HG03135 (cell line): Measurements from ENCODE around the gene IFNA21.
"Not testable (repeated sequence)": the region's sequence is repeated elsewhere in the genome, so short reads cannot be mapped to it uniquely, and the experiment has no call there.

Experiments
- ATAC-seq: cut with Tn5 transposase; IDR thresholded peaks from one replicate; pipeline ENCODE4 v1.9.1; 2021; ENCODE audit warnings: mild to moderate bottlenecking, moderate library complexity; ENCODE audit not compliant: unreplicated experiment

Gene IFNA21

GRCh38 chr9:21166560-21166959 is at the start of gene IFNA21:
IFNA21 (minus strand) TSS chr9:21166660; CDS start chr9:21166612, 48 bp downstream.
- not testable (repeated sequence) for ATAC-seq

DNA sequence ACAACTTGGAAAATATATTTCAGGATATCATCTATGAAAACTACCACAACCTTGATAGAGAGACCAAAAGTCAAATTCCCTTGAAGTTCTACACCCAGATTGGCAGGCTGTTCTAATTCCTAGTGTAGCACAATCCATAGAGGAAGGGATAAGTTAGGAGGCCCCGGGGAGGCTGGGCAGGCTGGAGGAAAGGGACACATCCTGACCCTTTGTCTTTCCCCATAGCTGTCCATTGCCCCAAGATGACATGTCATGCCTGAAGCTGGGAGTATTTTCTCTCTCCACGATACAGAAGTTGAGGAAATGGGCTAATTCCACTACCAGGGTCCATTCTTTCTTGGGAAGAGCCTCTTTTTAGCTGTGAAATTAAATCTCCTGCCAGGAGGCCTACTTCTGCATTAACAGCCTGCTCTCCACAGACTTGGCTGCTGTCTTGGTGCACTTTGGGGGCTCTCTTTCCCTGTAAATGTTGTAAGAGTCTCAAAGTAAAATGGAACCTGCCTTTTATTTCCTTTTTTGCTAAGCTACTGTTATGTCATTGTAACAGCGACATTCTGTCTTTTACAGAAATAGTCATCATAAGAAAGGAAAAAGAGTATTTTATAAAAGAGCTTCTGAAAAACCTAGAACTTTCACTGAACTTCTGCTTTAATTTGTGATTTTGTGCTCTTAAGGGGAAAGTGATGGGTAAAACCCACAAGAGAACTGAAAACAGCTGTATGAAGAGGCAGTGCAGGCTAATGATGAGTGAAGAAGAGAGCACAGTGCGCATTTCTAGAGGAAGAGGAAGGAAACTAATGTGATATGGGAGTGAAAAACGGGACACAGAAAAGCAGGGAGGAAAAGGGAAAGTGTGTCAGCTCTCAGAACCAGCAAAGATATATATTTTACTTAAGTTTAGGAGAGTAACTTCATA is 47.2 kb upstream of the IFNA21 start:
- peak; percentile 71 for ATAC-seq

DNA sequence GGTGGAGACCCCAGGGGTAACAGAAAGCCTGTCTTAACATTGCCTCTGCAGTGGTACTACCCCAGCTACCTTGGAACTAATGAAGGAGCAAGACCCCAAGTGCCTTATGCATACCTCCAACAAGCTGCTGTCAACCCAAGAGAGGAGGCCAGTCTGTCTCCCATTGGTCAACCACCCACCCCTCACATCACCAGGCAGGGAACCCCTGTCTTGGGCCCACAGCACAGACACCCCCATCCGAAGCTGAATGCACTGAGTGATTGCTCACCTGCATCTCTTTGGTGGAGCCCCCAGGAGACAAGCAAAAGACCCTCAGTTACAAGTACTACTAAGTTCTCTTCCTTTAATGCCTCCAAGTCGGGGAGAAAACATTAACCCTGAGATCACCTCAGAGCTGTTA is 45.7 kb upstream of the IFNA21 start:
- not testable (repeated sequence) for ATAC-seq

DNA sequence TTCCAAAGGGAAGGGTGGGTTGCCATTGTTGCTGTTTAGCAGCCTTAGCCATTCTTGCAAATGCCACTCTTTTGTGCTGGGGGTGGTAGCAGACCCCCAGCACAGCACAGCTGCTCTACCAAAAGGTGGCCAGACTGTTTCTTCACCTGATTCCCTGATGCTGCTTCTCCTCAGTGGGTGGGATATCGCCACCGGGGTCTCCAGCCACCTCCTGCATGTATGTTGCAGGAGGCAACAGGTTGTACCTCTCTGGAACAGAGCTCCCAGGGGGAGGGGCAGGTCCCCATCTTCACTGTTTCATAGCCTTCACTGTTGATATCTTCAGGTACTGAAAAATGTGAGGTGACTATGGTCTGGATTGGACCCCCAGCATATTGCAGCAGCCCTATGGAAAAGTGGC is 44.3 kb upstream of the IFNA21 start:
- not testable (repeated sequence) for ATAC-seq

DNA sequence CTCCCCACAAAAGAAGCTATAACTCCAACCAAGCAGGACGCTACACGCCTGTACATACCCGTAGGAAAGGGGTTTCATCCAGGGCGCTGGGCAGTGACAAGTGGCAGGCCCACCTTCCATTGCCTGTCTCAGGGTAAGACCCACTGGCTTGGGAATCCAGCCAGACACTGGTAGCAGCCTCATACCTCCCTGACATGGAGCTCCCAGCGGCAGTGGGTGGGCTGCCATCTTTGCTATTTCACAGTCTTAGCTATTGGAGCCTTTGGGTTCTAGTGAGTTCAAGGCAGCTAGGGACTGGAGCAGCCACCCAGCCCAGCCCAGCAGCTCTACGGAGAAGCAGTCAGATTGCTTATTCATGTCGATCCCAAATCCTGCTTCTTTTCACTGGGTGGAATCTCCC is 43.9 kb upstream of the IFNA21 start:
- ATAC-seq: no peak

DNA sequence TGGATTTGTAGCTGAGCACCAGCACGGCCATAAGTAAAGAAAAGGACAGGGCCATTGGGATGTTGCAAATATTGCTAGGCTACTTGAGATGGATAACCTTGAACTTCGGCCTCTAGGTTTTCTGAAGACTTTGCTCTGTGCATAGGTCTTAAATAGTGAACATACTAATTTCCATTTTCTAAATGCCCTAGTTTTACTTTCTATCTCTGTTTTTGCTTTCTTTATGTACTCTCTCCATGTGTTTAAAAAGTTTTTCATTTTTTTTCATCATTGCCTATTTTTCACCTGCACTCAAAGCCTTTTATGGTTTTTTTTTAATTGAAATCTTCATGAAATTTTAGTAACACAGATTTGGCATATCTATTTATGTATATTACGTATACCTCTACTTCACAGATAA is 40.6 kb upstream of the IFNA21 start, which contains the start of gene IFNA10:
Gene IFNA10 (minus strand): TSS at position 101 of the 400 bp plus-strand sequence. CDS start 46 bp downstream, at position 55.
- not testable (repeated sequence) for ATAC-seq

DNA sequence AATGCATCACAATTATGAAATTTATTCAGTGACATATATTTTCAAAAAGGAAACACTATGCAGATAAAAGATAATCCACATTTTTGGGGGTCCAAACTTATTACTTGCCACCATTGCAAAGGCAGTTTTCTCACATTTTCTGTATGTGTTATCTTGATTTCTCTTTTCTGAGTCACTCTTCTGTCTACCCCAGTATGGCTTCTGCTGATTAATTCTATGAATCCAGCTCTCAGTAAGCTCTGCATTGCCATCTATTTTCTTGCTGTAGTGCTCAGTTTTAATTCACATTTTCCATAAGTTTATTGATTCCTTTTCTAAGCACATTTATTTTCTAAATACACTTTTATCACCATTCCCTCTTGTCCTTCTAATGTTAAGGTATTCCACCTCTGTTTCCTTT is 38.7 kb upstream of the IFNA21 start:
- no peak for ATAC-seq

- not testable (repeated sequence) for ATAC-seq
Observed at GRCh38 chr9:21202105-21202504, 35.6 kb upstream of the IFNA21 start, which contains the start of gene IFNA7. IFNA7 (minus strand) TSS chr9:21202205; CDS start chr9:21202165, 40 bp downstream.

GRCh38 chr9:21194867-21195776 is 28.7 kb upstream of the IFNA21 start:
- peak; percentile 91 for ATAC-seq

DNA sequence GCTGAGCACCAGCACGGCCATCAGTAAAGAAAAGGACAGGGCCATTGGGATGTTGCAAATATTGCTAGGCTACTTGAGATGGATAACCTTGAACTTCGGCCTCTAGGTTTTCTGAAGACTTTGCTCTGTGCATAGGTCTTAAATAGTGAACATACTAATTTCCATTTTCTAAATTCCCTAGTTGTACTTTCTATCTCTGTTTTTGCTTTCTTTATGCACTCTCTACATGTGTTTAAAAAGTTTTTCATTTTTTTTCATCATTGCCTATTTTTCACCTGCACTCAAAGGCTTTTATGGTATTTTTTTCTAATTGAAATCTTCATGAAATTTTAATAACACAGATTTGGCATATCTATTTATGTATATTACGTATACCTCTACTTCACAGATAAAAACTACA is 21.0 kb upstream of the IFNA21 start, which contains the start of gene IFNA4:
Gene IFNA4 (minus strand): TSS at position 101 of the 400 bp plus-strand sequence. CDS start 56 bp downstream, at position 45.
- not testable (repeated sequence) for ATAC-seq

- peak; percentile 92 for ATAC-seq
Observed at GRCh38 chr9:21182810-21183736, 16.6 kb upstream of the IFNA21 start.

DNA sequence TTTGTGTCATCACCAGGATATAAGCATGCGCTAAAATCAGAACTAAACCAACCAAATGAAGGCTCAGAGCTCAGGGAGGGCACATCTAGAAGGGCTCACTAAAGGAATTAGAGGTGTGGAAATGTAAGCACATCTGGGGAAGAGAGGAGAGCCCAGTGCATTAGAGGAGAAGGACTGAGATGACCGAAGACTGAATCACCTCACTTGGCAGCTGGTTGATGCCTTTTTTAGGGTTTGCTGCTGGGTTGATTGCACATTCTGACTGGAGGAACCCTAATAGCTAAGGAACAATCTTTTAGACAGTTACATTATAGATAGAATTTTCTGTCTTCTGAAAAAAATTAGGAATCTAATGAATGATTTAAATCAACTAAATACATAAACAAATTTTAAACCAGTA is 8.2 kb upstream of the IFNA21 start:
- no peak for ATAC-seq

DNA sequence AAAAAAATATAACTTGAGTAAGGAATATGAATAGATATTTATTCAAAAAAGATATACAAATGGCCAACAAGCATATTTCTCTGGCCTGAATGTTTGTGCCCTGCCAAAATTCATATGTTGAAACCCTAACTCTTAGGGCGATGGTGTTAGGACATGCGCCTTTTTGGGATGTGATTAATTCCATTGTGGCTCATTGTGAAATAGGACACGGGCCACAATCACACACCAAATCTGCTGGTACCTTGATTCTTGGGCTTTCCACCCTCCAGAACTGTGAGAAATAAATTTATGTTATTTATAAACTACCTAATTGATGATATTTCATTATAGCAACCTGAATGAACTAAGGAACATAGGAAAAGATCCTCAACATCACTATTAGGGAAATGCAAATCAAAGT is 5.7 kb upstream of the IFNA21 start:
- no peak for ATAC-seq

DNA sequence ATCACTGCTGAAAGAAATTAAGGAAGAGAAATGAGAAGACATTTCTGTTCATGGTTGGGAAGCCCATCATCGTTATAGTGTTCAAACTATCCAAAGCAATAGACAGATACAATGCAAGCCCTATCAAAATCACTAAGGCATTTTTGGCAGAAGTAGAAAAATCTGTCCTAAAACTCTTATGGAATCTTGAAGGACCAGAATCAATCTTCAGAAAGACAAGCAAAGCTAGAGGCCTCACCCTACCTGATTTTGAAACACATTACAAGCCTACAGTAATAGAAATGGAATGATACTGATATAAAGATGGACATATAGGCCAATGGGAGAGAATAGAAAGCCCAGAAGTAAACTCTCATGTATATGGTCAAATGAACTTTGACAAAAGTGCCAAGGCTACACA is 4.9 kb upstream of the IFNA21 start:
- no peak for ATAC-seq

GRCh38 chr9:21165516-21165915 is 944 bp downstream of the IFNA21 start:
- no peak for ATAC-seq

GRCh38 chr9:21160178-21160577 is 6.3 kb downstream of the IFNA21 start:
- ATAC-seq: peak; percentile 82

GRCh38 chr9:21155501-21155900 is 11.0 kb downstream of the IFNA21 start:
- no peak for ATAC-seq

GRCh38 chr9:21154018-21154608 is 12.3 kb downstream of the IFNA21 start:
- peak; percentile 70 for ATAC-seq

DNA sequence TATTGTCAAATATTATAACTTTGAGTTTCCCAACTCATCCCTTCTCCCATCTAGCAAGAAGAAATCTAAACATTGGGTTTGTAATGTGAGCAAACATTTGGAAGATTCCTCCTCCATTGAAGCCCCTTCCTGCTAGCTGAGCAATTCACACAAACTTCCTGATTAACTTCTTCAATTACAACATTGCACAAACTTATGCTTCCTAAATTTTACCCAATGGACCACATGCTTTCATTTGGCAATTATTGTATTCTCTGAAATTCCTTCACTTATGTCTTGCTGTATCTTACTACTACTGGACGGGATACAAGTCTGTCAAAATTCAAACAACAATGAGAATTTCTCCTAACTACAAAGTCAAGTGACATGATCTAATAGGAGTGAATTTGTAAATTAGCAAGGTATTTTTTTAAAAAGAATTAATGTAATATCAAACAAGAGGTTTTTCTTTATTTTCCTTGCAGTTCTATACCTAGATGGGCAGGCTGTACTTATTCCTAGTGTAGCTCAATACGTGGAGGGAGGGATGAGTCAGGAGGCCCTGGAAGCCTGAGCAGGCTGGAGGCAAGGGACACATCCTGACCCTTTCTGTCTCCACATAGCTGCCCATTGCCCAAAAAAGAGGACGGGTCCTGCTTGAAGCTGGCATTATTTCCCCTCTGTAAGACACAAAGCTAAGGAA is 13.0 kb downstream of the IFNA21 start:
- peak; percentile 33 for ATAC-seq
